Breast epithelium (tissue), 4 donors: Measurements from ENCODE around the gene WDR5B. TPM values are rescaled to one million over a fixed set of nuclear protein-coding genes. Genes with fewer than 3 reads are reported as not detected.

Source experiments
- DNase-seq, 2 donors: peaks; one replicate each; pipeline ENCODE4 v3.0.0-alpha.2; 2019; ENCODE audit warnings: low spot score in 2 of 2
- H3K27ac ChIP-seq, 2 donors: fragments of 200-600 bp; sonication (generic) in 1 of 2; one replicate each; pipeline ENCODE4 v1.5.1; 2016 to 2019; ENCODE audit warnings: mild to moderate bottlenecking in 1 of 2
- H3K27me3 ChIP-seq, 2 donors: fragments of 200-600 bp; sonication (generic) in 1 of 2; one replicate each; pipeline versions ENCODE4 v1.5.1 to v1.6.0; 2017 to 2019; ENCODE audit warnings: control low read depth in 1 of 2, mild to moderate bottlenecking in 1 of 2
- H3K36me3 ChIP-seq: fragments of 200-600 bp; one replicate; pipeline ENCODE4 v1.5.1; 2019
- H3K4me1 ChIP-seq, 2 donors: fragments of 200-600 bp; sonication (generic); one replicate each; pipeline ENCODE4 v1.5.1; 2016 to 2019; ENCODE audit warnings: control low read depth in 1 of 2
- H3K4me3 ChIP-seq, 3 donors: fragments of 200-600 bp; sonication (generic); 1 replicate in 2 of 3; 2 replicates in 1 of 3; pipeline ENCODE4 v1.5.1; 2016 to 2019; ENCODE audit warnings: mild to moderate bottlenecking in 3 of 3, moderate library complexity in 2 of 3
- H3K9me3 ChIP-seq, 2 donors: fragments of 200-600 bp; sonication (generic) in 1 of 2; one replicate each; pipeline ENCODE4 v1.5.1; 2016 to 2019; ENCODE audit warnings: control low read depth in 1 of 2
- CTCF ChIP-seq, 3 donors: fragments of 450-650 bp; IDR thresholded peaks; one replicate each; pipeline ENCODE4 v1.5.1; 2016 to 2017; ENCODE audit warnings: antibody characterized with exemption in 3 of 3, mild to moderate bottlenecking in 3 of 3, moderate library complexity in 3 of 3
- POLR2A ChIP-seq: fragments of 450-650 bp; IDR thresholded peaks from one replicate; pipeline ENCODE4 v1.6.1; 2016; ENCODE audit warnings: antibody characterized with exemption, mild to moderate bottlenecking, moderate library complexity
- POLR2AphosphoS5 ChIP-seq, 3 donors: sonication (generic); formaldehyde crosslinking; IDR thresholded peaks; one replicate each; pipeline ENCODE4 v1.6.1; 2017; ENCODE audit warnings: antibody characterized with exemption in 3 of 3
- intact Hi-C: fragments of 100-400 bp; cut with DNase I; formaldehyde crosslinking; loops from one replicate; pipeline ENCODE4 v1.15.1; 2023; ENCODE audit warnings: low total_unique reads
- total RNA-seq, 3 donors: library from RNA; depleted of rRNA; stranded (reverse); fragments of >200 nt; gene quantifications; one replicate each; pipeline ENCODE4 v1.1.0, GENCODE V29; 2016

Gene WDR5B
- total RNA-seq, 3 donors from 2014 or later: 4.0 to 8.0 (median 6.2) TPM

- TF ChIP-seq CTCF (IDR thresholded peaks at IDR 0.05): no peak
- no peak for TF ChIP-seq POLR2AphosphoS5 (IDR thresholded peaks at IDR 0.05)
- no peak for TF ChIP-seq POLR2A
- no peak for DNase-seq
- H3K36me3 ChIP-seq: no peaks in the 10 kb centered on the region
- intact Hi-C loops: no loop called here
- H3K4me1 ChIP-seq: no peaks in the 10 kb centered on the region
- H3K9me3 ChIP-seq: no peaks in the 10 kb centered on the region
- H3K4me3 ChIP-seq: no peak overlapping the region
- H3K27me3 ChIP-seq: no peaks in the 10 kb centered on the region
- H3K27ac ChIP-seq: no peak overlapping the region
These were observed 16.9 kb downstream of the WDR5B start for GRCh38 chr3:122398920-122399319.

- Histone ChIP-seq H3K4me3 (no peak overlapping the region), H3K4me1 (no peaks in the 10 kb centered on the region), H3K27me3 (no peaks in the 10 kb centered on the region), H3K9me3 (no peaks in the 10 kb centered on the region), H3K27ac (no peak overlapping the region), H3K36me3 (no peaks in the 10 kb centered on the region)
- intact Hi-C loops: no loop called here
- DNase-seq: no peak
- no peak for TF ChIP-seq CTCF (IDR thresholded peaks at IDR 0.05)
- TF ChIP-seq POLR2A: no peak
- no peak for TF ChIP-seq POLR2AphosphoS5 (IDR thresholded peaks at IDR 0.05)
These were observed 18.7 kb downstream of the WDR5B start for GRCh38 chr3:122397201-122397600.

GRCh38 chr3:122396511-122396910 is 19.4 kb downstream of the WDR5B start:
- intact Hi-C loops: no loop called here

GRCh38 chr3:122395582-122395981 is 20.3 kb downstream of the WDR5B start:
- no peak for DNase-seq
- no peaks in the 10 kb centered on the region for H3K9me3 ChIP-seq
- H3K27me3 ChIP-seq: no peaks in the 10 kb centered on the region
- H3K36me3 ChIP-seq: no peaks in the 10 kb centered on the region
- no peak overlapping the region for H3K4me3 ChIP-seq
- no peaks in the 10 kb centered on the region for H3K4me1 ChIP-seq
- TF ChIP-seq POLR2A: no peak
- TF ChIP-seq POLR2AphosphoS5 (IDR thresholded peaks at IDR 0.05): no peak
- TF ChIP-seq CTCF (IDR thresholded peaks at IDR 0.05): no peak
- intact Hi-C loops: no loop called here
- H3K27ac ChIP-seq: no peak overlapping the region

More at GRCh38 chr3:122396511-122396910, 19.4 kb downstream of the WDR5B start:
- DNase-seq: no peak
- Histone ChIP-seq H3K4me1 (no peaks in the 10 kb centered on the region), H3K27me3 (no peaks in the 10 kb centered on the region), H3K36me3 (no peaks in the 10 kb centered on the region), H3K4me3 (no peak overlapping the region), H3K27ac (no peak overlapping the region), H3K9me3 (no peaks in the 10 kb centered on the region)
- TF ChIP-seq POLR2A (no peak), CTCF (IDR thresholded peaks at IDR 0.05) (no peak), POLR2AphosphoS5 (IDR thresholded peaks at IDR 0.05) (no peak)

- H3K4me3 ChIP-seq: no peak overlapping the region
These were observed 21.7 kb downstream of the WDR5B start for GRCh38 chr3:122394173-122394572.

More at GRCh38 chr3:122394173-122394572, 21.7 kb downstream of the WDR5B start:
- H3K27ac ChIP-seq: no peak overlapping the region
- no peaks in the 10 kb centered on the region for H3K9me3 ChIP-seq
- no peaks in the 10 kb centered on the region for H3K36me3 ChIP-seq
- TF ChIP-seq POLR2A (no peak), CTCF (IDR thresholded peaks at IDR 0.05) (no peak), POLR2AphosphoS5 (IDR thresholded peaks at IDR 0.05) (no peak)
- intact Hi-C loops: no loop called here
- no peaks in the 10 kb centered on the region for H3K4me1 ChIP-seq
- DNase-seq: no peak
- H3K27me3 ChIP-seq: no peaks in the 10 kb centered on the region
